HG03097 (cell line): ENCODE measurements around the gene CAP1.
"Not testable (repeated sequence)": the region's sequence is repeated elsewhere in the genome, so short reads cannot be mapped to it uniquely, and the experiment has no call there.

Experiments
- ATAC-seq: cut with Tn5 transposase; IDR thresholded peaks from one replicate; pipeline ENCODE4 v1.9.1; 2021; ENCODE audit not compliant: unreplicated experiment, low FRiP score

The CAP1 gene

GRCh38 chr1:40058097-40058452 lies 17.5 kb downstream of the CAP1 start:
- no peak for ATAC-seq

- no peak for ATAC-seq
Observed at GRCh38 chr1:40058453-40059337, 18.2 kb downstream of the CAP1 start.

DNA sequence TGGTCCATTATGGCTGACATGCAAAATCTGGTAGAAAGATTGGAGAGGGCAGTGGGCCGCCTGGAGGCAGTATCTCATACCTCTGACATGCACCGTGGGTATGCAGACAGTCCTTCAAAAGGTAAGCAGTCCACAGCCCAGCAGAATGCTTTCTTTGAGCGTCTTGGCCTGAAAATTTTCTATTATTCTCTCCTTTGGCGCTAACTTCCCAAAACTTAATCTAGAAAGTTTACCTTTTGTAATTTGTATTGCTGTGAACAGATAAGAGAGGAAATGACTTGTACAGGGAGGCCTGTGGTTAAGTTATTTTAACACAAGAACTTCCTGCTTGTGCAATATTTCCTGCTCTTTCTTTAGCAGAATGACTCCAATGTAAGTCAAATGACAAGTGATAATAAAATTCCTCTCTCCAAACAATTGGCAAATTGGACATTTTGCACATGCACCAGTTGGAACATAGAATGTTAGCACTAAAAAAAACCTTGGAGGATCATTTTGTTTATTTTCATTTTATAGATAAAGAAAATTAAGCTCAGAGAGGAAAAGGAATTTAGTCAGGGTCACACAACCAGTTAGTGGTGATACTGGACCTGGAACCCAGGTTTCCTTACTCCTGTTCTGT lies 18.9 kb downstream of the CAP1 start:
- no peak for ATAC-seq

DNA sequence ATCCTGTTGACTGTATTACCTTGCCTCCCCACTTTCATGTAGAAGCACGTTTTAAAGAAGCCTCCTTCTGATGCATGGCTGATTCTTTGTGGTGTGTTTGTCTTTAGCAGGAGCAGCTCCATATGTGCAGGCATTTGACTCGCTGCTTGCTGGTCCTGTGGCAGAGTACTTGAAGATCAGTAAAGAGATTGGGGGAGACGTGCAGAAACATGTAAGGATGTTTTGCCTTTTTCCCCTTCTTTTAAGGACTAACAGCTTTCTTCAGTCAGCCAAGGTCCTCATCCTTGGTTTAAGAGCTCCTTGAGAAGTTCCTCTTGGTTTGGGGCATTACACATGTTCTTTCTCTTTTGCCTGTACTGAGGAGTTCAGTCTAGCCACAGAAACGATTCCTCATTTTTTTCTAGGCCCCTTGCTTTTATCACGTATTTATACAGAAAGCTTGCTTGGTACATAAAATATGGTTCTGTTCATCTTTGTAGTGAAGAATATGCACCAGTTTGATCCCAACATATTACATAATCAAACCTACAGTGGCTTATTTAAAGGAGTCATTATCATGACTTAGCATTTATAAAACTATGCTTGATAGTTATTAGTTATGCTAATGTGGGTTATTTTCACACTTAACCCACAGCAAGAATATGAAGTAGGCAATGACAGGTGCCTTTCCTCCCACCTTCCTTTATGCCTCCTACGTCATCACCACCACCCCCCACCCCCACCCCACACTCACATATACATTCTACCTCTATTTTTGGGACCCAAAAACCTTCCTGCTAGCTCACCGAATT lies 19.6 kb downstream of the CAP1 start:
- ATAC-seq, result no peak

GRCh38 chr1:40064797-40065499 lies 24.4 kb downstream of the CAP1 start:
- peak; percentile 52 for ATAC-seq

- ATAC-seq, result no peak
Observed at GRCh38 chr1:40067023-40067422, 26.5 kb downstream of the CAP1 start.

DNA sequence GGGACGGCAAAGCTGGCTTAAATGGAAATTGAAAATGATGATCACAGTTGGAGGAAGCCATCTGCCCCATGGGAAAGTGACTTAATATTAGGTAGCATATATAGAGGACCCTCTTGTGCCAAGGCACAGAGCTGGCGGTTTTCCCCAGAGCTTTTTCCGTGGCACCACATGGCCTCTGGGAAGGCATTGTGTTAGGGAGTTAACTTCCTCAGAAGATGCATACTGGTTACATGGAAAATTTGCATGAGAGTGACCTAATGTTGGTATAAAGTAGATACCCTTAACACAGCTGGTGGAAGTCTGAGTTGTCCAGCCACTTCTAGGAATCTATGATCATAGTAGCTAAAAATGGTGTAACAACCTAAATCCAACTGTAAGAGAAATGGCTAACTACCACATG lies 27.3 kb downstream of the CAP1 start:
- no peak for ATAC-seq

DNA sequence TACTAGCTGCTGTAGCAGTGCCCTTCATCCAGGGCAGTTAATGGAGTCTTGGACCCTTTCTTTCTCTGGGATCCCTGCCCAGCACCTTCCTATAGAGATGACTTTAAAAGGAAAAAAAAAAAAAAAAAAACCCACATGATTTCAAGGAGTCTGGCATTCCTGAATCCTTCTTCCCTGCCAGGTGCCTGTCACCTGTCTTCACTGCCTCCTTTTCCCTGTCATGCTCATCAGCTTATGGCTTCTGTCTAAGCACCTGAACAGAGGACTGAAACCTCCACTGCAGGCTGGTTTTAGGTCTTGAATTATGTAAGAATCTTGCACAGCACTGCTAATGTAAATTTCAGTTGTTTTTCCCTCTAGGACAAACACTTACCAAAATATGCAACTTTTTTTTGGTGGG lies 31.6 kb downstream of the CAP1 start:
- no peak for ATAC-seq

DNA sequence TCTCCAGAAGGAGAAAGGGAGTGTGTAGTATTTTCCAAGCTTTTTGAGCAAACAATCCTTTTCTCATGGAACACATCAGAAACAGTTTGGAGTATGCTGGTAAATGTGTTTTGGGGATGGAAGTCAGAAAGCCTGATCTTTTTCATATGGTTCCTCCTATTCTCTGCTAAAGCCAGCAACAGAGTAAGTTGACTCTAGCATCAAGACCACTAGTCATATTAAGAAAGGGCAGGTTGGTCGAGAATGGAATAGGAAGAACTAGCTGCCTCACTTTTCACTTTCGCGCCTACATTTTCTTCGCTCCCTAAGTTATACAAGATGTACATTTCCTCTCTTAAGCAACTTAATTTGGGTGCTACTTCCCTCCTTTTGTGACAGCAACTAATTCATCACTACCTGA lies 32.5 kb downstream of the CAP1 start:
- ATAC-seq, result no peak

- no peak for ATAC-seq
Observed at GRCh38 chr1:40075266-40075665, 34.7 kb downstream of the CAP1 start.

GRCh38 chr1:40076895-40077312 lies 36.4 kb downstream of the CAP1 start:
- ATAC-seq, result no peak

DNA sequence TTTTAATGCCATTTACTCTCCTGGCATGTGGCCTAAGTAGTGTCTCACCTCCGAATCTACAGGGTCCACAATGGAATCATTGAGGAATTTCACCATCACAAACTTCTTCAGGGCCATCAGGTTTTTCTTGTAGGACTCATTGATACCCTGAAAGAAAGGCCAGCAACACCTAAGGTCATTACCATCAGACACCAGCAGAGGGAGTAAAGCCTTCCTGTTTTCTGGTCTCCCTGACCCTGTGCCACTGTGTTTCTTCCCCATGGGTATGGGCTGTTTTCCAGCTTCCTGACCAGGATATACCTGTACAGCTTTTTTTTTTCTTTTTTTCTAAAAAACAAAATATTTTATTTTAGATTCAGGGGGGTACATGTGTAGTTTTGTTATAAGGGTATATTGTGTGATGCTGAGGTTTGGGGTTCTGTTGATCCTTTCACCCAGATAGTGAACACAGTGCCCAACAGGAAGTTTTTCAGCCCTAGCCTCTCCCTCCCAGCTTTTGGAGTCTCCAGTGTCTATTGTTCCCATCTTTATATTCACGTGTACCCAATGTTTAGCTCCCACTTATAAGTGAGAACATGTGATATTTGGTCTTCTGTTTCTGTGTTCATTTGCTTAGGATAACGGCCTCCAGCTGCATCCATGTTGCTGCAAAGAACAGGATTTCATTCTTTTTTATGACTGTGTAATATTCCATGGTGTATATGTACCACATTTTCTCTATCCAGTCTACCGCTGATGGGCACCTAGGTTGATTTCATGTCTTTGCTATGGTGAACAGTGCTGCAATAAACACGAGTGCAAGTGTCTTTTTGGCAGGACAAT lies 38.2 kb downstream of the CAP1 start:
- no peak for ATAC-seq

- ATAC-seq, result no peak
Observed at GRCh38 chr1:40079774-40080400, 39.4 kb downstream of the CAP1 start.

GRCh38 chr1:40081871-40082270 lies 41.3 kb downstream of the CAP1 start:
- no peak for ATAC-seq

DNA sequence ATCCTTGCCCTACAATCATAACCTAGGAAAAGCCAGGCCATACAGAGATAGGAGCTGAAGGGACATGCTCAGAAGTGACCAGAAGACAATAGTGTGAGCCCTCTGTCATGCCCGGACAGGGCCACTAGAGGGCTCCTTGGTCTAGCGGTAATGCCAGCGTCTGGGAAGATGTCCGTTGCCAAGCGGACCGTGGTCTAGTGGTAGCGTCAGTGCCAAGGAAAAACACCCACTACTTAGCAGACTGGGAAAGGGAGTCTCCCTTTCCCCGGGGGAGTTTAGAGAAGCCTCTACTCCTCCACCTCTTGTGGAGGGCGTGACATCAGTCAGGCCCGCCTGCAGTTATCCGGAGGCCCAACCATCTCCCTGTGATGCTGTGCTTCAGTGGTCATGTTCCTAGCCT lies 44.2 kb downstream of the CAP1 start:
- not testable (repeated sequence) for ATAC-seq

GRCh38 chr1:40090652-40091355 lies 50.3 kb downstream of the CAP1 start:
- no peak for ATAC-seq

- ATAC-seq, result no peak
Observed at GRCh38 chr1:40092241-40092640, 51.7 kb downstream of the CAP1 start.

DNA sequence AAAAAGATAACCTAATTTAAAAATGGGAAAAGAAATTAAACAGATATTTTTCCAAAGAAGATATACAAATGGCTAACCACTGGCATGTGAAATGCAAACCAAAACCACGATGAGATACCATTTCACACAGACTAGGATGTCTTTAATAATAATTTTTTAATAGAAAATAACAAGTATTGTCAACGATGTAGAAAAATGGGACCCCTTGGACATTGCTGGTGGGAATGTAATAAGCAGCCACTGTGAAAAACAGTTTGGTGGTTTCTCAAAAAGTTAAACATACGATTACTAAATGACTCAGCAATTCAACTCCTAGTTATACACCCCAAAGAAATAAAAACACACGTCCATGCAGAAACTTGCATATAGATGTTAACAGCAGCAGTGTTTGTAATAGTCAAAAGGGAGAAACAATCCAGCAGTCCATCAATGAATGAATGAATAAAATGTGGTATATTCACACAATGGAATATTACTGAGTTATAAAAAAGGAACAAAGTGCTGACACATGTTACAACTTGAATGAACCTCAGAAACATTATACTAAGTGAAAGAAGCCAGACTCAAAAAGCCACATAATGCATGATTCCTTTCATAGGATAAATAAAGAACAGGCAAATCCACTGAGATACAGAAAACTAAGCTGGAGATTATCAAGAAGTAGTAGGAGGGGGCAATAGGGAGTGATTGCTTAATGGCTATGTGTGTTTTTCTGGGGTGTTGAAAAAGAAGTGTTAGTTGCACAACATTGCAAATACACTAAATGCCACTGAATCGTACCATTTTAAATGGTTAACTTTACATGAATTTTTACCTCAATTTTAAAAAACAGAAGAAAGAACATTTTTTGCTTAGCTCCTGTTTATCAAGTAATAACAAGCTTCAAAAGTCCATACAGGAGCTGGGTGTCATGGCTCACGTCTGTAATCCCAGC lies 52.4 kb downstream of the CAP1 start:
- ATAC-seq, result no peak
